ENCODE measurements around the gene AHCTF1. TPM values are rescaled to one million over a fixed set of nuclear protein-coding genes. Genes with fewer than 3 reads are reported as not detected.

The AHCTF1 gene
- total and polyA plus RNA-seq, 12 donors, result 10.0 to 42.6 (median 27.9) TPM

- DNase-seq, result no peak
- H3K36me3 ChIP-seq (replicated peaks in 1 of 2), result no peaks in the 10 kb centered on the region
- TF ChIP-seq POLR2A (IDR thresholded peaks at IDR 0.05) (no peak), CTCF (IDR thresholded peaks at IDR 0.05) (no peak)
- intact Hi-C loops (cut with DNase I), result no loop called here
- H3K9me3 ChIP-seq (replicated peaks in 1 of 3), result no peaks in the 10 kb centered on the region
- no peak overlapping the region for H3K4me3 ChIP-seq
- WGBS, 4 donors, result 82 to 93% (median 87%) methylated on average over 3 of the region's 3 CpGs
- H3K4me1 ChIP-seq (replicated peaks in 1 of 2), result no peaks in the 10 kb centered on the region
- no peaks in the 10 kb centered on the region for H3K27me3 ChIP-seq
- H3K27ac ChIP-seq, result no peak overlapping the region
Observed at GRCh38 chr1:246811985-246812384, 119.8 kb downstream of the AHCTF1 start.

GRCh38 chr1:246809473-246809872 lies 122.3 kb downstream of the AHCTF1 start:
- no peak for TF ChIP-seq POLR2A (IDR thresholded peaks at IDR 0.05)
- TF ChIP-seq CTCF (IDR thresholded peaks at IDR 0.05), result no peak
- H3K4me3 ChIP-seq, result no peak overlapping the region
- no peaks in the 10 kb centered on the region for H3K36me3 ChIP-seq (replicated peaks in 1 of 2)
- no peaks in the 10 kb centered on the region for H3K27me3 ChIP-seq
- no peak for DNase-seq
- H3K9me3 ChIP-seq (replicated peaks in 1 of 3), result no peaks in the 10 kb centered on the region
- intact Hi-C loops (cut with DNase I), result no loop called here
- no peaks in the 10 kb centered on the region for H3K4me1 ChIP-seq (replicated peaks in 1 of 2)
- no peak overlapping the region for H3K27ac ChIP-seq
- WGBS, 4 donors, result 91 to 100% (median 93%) methylated on average over 1 to 6 of the region's 6 CpGs

GRCh38 chr1:246805135-246805716 lies 126.5 kb downstream of the AHCTF1 start:
- no peak overlapping the region for H3K4me3 ChIP-seq
- no peaks in the 10 kb centered on the region for H3K36me3 ChIP-seq (replicated peaks in 1 of 2)
- no peaks in the 10 kb centered on the region for H3K27me3 ChIP-seq
- intact Hi-C loops (cut with DNase I), result no loop called here
- no peaks in the 10 kb centered on the region for H3K4me1 ChIP-seq (replicated peaks in 1 of 2)
- no peak overlapping the region for H3K27ac ChIP-seq
- DNase-seq, result no peak
- TF ChIP-seq POLR2A (IDR thresholded peaks at IDR 0.05) (no peak), CTCF (IDR thresholded peaks at IDR 0.05) (no peak)
- 71 to 81% (median 80%) methylated on average over 10 of the region's 10 CpGs for WGBS, 4 donors
- no peaks in the 10 kb centered on the region for H3K9me3 ChIP-seq (replicated peaks in 1 of 3)

GRCh38 chr1:246803883-246804282 lies 127.9 kb downstream of the AHCTF1 start:
- TF ChIP-seq CTCF (IDR thresholded peaks at IDR 0.05) (no peak), POLR2A (IDR thresholded peaks at IDR 0.05) (no peak)
- no peak for DNase-seq
- Histone ChIP-seq H3K27me3 (no peaks in the 10 kb centered on the region), H3K9me3 (replicated peaks in 1 of 3) (no peaks in the 10 kb centered on the region), H3K27ac (no peak overlapping the region), H3K4me1 (replicated peaks in 1 of 2) (no peaks in the 10 kb centered on the region), H3K4me3 (no peak overlapping the region), H3K36me3 (replicated peaks in 1 of 2) (no peaks in the 10 kb centered on the region)
- 83 to 87% (median 86%) methylated on average over 5 of the region's 5 CpGs for WGBS, 4 donors
- intact Hi-C loops (cut with DNase I), result no loop called here

Measured in adrenal gland (tissue), 12 donors.